Thymus (tissue), 11 donors: ENCODE measurements around the gene ALG11. TPM values are rescaled to one million over a fixed set of nuclear protein-coding genes. Genes with fewer than 3 reads are reported as not detected.
"Not testable (repeated sequence)": the region's sequence is repeated elsewhere in the genome, so short reads cannot be mapped to it uniquely, and the experiment has no call there.

Experiments used
- DNase-seq, 9 donors: peaks; one replicate each; pipeline ENCODE4 v3.0.0-alpha.2; 2013; ENCODE audit warnings: low spot score in 9 of 9, low read depth in 6 of 9, missing footprints in 1 of 9
- H3K27ac ChIP-seq, 2 donors: one replicate each; pipeline ENCODE4 v1.5.1; 2013; ENCODE audit warnings: control low read depth in 1 of 2, low read depth in 1 of 2, low read length in 1 of 2, mild to moderate bottlenecking in 1 of 2, moderate library complexity in 1 of 2
- H3K27me3 ChIP-seq, 2 donors: one replicate each; pipeline ENCODE4 v1.5.1; 2013; ENCODE audit warnings: low read length in 1 of 2; ENCODE audit not compliant: control insufficient read depth in 2 of 2, insufficient read depth in 1 of 2
- H3K36me3 ChIP-seq, 2 donors: one replicate each; pipeline ENCODE4 v1.5.1; 2013; ENCODE audit warnings: low read length in 1 of 2, mild to moderate bottlenecking in 1 of 2, moderate library complexity in 1 of 2; ENCODE audit not compliant: control insufficient read depth in 2 of 2, insufficient read depth in 2 of 2
- H3K4me1 ChIP-seq, 2 donors: one replicate each; pipeline ENCODE4 v1.5.1; 2013; ENCODE audit warnings: low read length in 2 of 2; ENCODE audit not compliant: control insufficient read depth in 2 of 2, insufficient read depth in 2 of 2
- H3K4me3 ChIP-seq, 2 donors: one replicate each; pipeline ENCODE4 v1.5.1; 2013; ENCODE audit warnings: low read length in 2 of 2, control low read depth in 1 of 2, mild to moderate bottlenecking in 1 of 2
- H3K9me3 ChIP-seq, 2 donors: one replicate each; pipeline ENCODE4 v1.5.1; 2013; ENCODE audit warnings: low read length in 1 of 2, mild to moderate bottlenecking in 1 of 2; ENCODE audit not compliant: control insufficient read depth in 2 of 2, insufficient read depth in 1 of 2
- WGBS: extraction: QIAGEN DNeasy Blood & Tissue Kit; methylation state at CpG from one replicate; pipeline ENCODE4 v1.1.7; 2013; 5-methylcytosine and 5-hydroxymethylcytosine counted together
- polyA plus RNA-seq: library from polyadenylated mRNA; stranded (reverse); fragments of 200-250 nt; gene quantifications from one replicate; pipeline ENCODE4 v1.2.3, GENCODE V29; 2013
- total RNA-seq: library from RNA; stranded (reverse); fragments of 120-200 nt; gene quantifications from one replicate; pipeline ENCODE4 v1.2.4, GENCODE V29; 2013
- donor health status: healthy.

ALG11 gene
- total and polyA plus RNA-seq, 2 donors = 9.2 to 11.1 TPM

DNA sequence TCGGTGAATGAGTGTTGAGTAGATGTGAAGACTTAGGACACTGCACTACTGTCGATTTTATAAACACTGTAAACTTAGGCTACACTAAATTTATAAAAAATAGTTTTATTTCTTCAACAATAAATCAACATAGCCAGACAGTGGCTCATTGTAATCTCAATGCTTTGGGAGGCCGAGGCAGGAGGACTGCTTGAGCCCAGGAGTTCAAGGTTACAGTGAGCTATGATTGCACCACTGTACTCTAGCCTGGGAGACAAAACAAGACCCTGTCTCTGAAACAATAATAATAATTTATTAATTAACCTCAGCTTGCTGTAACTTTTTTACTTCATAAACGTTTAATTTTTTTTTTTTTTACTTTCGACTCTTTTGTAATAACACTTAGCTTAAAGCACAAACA lies 35.3 kb upstream of the ALG11 start:
- Histone ChIP-seq H3K36me3 (no peaks in the 10 kb centered on the region), H3K9me3 (no peaks in the 10 kb centered on the region), H3K27ac (no peak overlapping the region), H3K27me3 (no peaks in the 10 kb centered on the region), H3K4me3 (no peak overlapping the region), H3K4me1 (no peaks in the 10 kb centered on the region)
- 97% methylated on average over 5 of the region's 5 CpGs for WGBS
- DNase-seq = no peak

DNA sequence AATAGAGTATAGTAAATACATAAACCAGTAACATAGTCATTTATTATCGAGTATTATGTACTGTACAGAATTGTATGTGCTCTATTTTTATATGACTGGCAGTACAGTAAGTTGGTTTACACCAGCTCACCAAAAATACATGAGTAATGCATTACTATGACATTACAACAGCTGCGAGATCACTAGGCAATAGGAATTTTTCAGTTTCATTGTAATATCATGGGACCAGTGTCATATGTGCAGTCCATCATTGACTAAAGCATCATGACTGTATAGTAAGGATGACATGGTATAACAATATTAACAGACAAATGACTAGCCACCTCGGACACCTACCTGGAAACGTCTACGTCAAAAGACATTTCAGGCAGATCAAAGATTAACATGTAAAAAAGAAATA lies 34.6 kb upstream of the ALG11 start:
- Histone ChIP-seq H3K27me3 (no peaks in the 10 kb centered on the region), H3K27ac (no peak overlapping the region), H3K4me1 (no peaks in the 10 kb centered on the region), H3K36me3 (no peaks in the 10 kb centered on the region), H3K4me3 (no peak overlapping the region), H3K9me3 (no peaks in the 10 kb centered on the region)
- DNase-seq = no peak
- 98% methylated on average over 5 of the region's 5 CpGs for WGBS

GRCh38 chr13:51978796-51979556 lies 33.2 kb upstream of the ALG11 start:
- Histone ChIP-seq H3K27me3 (no peaks in the 10 kb centered on the region), H3K4me3 (no peak overlapping the region), H3K27ac (no peak overlapping the region), H3K36me3 (no peaks in the 10 kb centered on the region), H3K4me1 (no peaks in the 10 kb centered on the region), H3K9me3 (peaks cover 0 to 5% of the 10 kb centered on the region in 2 donors)
- 95% methylated on average over 5 of the region's 5 CpGs for WGBS
- no peak for DNase-seq

DNA sequence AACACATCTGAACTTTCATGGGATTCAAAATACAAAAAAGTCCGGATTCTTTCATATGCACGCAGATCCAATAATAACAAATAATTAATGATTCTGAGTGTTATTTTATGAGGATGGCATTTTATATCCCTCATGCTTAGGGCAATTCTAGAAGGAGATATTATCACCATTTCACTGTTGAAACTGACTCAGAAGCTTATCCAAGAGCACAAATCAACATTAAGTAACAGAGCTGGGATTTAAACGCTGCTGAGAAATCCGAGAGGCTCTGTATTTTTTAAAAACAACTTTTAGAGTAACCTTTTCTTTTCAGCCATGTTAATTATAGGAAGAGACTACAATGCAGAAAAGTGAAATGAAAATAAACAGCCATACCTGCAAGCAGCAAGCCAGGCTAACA lies 31.3 kb upstream of the ALG11 start:
- 81% methylated on average over 4 of the region's 4 CpGs for WGBS
- Histone ChIP-seq H3K36me3 (no peaks in the 10 kb centered on the region), H3K27ac (no peak overlapping the region), H3K4me3 (no peak overlapping the region), H3K4me1 (no peaks in the 10 kb centered on the region), H3K27me3 (no peaks in the 10 kb centered on the region), H3K9me3 (peaks cover 0 to 5% of the 10 kb centered on the region in 2 donors)
- DNase-seq = no peak

GRCh38 chr13:51981355-51981754 lies 30.8 kb upstream of the ALG11 start:
- Histone ChIP-seq H3K9me3 (peaks cover 0 to 5% of the 10 kb centered on the region in 2 donors), H3K4me1 (no peaks in the 10 kb centered on the region), H3K4me3 (no peak overlapping the region), H3K27ac (no peak overlapping the region), H3K36me3 (no peaks in the 10 kb centered on the region), H3K27me3 (no peaks in the 10 kb centered on the region)
- DNase-seq = no peak
- 95% methylated on average over 4 of the region's 4 CpGs for WGBS

GRCh38 chr13:51983292-51983691 lies 28.9 kb upstream of the ALG11 start:
- H3K27ac ChIP-seq, H3K4me1 ChIP-seq, DNase-seq, H3K9me3 ChIP-seq, H3K36me3 ChIP-seq, H3K4me3 ChIP-seq, H3K27me3 ChIP-seq: not testable (repeated sequence)
- 93% methylated on average over 3 of the region's 3 CpGs for WGBS

DNA sequence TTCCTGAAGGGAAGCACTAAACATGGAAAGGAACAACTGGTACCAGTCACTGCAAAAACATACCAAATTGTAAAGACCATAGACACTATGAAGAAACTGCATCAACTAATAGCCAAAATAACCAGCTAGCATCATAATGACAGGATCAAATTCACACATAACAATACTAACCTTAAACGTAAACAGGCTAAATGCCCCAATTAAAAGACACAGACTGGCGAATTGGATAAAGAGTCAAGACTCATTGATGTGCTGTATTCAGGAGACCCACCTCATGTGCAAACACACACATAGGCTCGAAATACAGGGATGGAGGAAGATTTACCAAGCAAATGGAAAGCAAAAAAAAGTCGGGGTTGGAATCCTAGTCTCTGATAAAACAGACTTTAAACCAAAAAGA lies 27.3 kb upstream of the ALG11 start:
- not testable (repeated sequence) for DNase-seq, H3K4me3 ChIP-seq, H3K9me3 ChIP-seq, H3K27me3 ChIP-seq, H3K4me1 ChIP-seq, H3K36me3 ChIP-seq, H3K27ac ChIP-seq
- WGBS = 96% methylated on average over 4 of the region's 4 CpGs

DNA sequence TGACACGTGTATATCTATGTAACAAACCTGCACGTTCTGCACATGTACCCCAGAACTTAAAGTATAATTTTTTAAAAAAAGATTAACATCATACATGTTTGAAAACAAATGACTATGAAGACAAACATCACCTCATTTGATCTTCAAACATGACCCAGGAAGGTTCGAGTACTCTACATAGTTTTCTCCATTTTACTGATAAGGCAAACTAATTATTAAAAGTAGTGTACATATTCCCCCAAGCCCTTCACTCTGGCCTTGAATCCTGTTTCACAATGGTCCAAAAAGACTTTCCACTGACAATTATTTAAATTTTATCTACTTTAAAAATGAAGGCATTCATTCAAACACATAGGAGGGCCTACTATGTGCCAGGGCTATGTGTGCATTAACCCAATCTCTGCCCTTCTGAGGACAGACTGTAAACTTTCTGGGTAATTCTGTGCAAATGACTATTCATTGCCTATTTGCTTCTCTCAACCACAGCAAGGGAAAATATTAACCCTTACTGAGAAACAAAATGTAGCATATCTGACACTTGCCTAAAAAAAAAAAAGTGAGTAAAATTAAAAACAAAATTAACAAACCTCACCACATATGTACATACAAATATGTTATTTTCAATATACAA lies 23.1 kb upstream of the ALG11 start:
- Histone ChIP-seq H3K4me3 (no peak overlapping the region), H3K36me3 (no peaks in the 10 kb centered on the region), H3K9me3 (no peaks in the 10 kb centered on the region), H3K4me1 (no peaks in the 10 kb centered on the region), H3K27me3 (no peaks in the 10 kb centered on the region), H3K27ac (no peak overlapping the region)
- DNase-seq = no peak
- 97% methylated on average over 3 of the region's 3 CpGs for WGBS

DNA sequence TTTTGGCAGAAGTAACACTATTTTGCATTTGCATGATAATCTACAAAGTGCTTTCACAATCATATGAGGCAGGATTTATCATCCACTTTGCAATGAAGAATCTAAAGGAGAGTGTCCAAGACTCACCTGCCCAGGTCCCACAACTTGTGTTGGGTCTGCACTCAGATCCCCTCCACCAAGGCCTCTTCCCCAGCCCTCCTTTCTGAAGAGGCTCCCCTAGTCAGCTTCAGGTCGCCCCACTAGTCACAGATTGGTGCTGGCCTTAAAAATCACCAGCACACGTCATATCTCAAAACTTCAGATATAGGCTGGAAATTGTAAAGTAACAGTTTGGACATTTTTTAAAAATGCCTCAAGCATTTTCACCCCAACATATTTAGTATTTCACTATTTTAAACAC lies 18.5 kb upstream of the ALG11 start:
- H3K4me3 ChIP-seq = no peak overlapping the region
- 98% methylated on average over 2 of the region's 2 CpGs for WGBS
- no peaks in the 10 kb centered on the region for H3K36me3 ChIP-seq
- no peaks in the 10 kb centered on the region for H3K9me3 ChIP-seq
- no peak overlapping the region for H3K27ac ChIP-seq
- H3K4me1 ChIP-seq = peaks cover 0 to 1% of the 10 kb centered on the region in 2 donors
- no peak for DNase-seq
- H3K27me3 ChIP-seq = no peaks in the 10 kb centered on the region
